KBM-7 (cell line): ENCODE measurements around the gene NEGR1.

Experiments
- DNase-seq: peaks from one replicate; pipeline ENCODE4 v3.0.0-alpha.2; 2015
- in situ Hi-C: fragments of 300-500 bp; cut with MboI; formaldehyde crosslinking; loops from 2 replicates; pipeline ENCODE4 v1.14.3; 2020; ENCODE audit warnings: low sequenced_read_pairs, low pct_unique_long_range_greater_than_20kb, mixed read lengths

Gene NEGR1

GRCh38 chr1:71413441-71414175 lies 868.7 kb downstream of the NEGR1 start:
- DNase-seq: no peak
- in situ Hi-C loops: no loop called here

DNA sequence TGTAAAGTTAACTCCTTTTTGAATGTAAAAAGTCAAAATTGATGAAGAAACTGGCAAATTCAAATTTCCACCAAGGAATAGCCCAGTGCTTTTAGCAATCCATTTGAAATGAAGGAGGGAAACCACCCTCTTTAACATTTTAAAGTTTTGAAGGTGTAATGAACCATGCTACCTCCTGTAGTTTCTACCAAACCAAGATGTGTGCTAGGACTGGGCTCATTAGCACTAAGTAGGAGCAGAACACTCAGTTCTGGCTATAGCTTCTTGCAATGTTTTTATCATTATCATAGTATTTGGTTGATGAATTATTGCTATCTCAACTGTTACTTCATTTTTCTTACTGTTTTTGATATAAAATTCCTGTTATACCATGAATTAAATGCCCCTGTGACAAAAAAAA lies 882.3 kb downstream of the NEGR1 start:
- in situ Hi-C loops: no loop called here
- no peak for DNase-seq

DNA sequence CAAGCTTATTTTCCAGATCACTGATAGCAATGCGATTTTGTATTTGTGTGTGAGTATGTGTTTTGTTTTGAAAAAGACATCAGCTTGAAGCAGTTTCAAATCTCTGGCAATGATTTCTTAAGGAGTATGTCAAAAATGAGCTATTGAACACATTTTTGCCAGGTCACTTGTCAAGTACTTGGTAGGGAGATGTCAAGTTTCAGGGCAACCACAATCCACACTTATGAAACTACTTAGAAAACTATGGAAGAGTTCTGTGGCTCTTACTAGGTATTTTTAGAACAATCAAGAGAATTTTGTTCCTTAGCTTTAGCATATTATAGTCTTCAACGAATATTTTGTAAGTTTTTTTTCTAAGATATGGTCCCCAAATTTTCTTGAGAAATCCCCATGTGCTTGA lies 882.7 kb downstream of the NEGR1 start:
- DNase-seq: no peak
- in situ Hi-C loops: no loop called here

DNA sequence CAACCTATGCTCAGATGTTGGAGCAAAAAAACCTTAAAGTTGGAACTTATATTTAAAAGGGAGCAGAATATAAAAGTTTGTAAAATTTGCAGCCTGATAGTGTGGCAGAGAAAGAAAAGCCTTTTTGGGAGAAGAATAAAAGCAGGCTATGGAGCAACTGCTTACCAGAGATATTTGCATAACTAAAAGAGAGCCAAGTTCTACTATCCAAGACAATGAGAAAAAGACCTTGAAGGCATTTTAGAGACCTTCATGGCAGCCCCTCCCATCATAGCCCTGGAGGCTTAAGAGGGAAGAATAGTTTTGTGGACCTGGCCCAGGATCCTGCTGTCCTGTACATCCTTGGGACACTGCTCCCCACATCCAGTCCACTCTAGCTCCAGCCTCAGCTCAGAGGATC lies 889.0 kb downstream of the NEGR1 start:
- in situ Hi-C loops: no loop called here
- DNase-seq: no peak

- peak; percentile 71 for DNase-seq
- in situ Hi-C loops: no loop called here
Observed at GRCh38 chr1:71390518-71390917, 891.8 kb downstream of the NEGR1 start.

DNA sequence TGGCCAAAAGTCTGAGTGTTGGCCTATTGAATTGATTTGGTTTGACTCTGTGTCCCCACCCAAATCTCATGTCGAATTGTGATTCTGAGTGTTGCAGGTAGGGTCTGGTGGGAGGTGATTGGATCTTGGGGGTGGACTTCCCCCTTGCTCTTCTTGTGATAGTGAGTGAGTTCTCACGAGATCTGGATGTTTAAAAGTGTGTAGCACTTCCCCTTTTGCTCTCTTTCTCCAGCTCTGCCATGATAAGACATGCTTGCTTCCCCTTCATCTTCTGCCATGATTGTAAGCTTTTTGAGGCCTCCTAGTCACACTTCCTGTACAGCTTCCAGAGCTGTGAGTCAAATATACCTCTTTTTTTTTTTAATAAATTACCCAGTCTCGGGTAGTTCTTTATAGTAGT lies 904.5 kb downstream of the NEGR1 start:
- peak; percentile 74 for DNase-seq
- in situ Hi-C loops: no loop called here

- in situ Hi-C loops: no loop called here
- no peak for DNase-seq
Observed at GRCh38 chr1:71372496-71372895, 909.8 kb downstream of the NEGR1 start.

DNA sequence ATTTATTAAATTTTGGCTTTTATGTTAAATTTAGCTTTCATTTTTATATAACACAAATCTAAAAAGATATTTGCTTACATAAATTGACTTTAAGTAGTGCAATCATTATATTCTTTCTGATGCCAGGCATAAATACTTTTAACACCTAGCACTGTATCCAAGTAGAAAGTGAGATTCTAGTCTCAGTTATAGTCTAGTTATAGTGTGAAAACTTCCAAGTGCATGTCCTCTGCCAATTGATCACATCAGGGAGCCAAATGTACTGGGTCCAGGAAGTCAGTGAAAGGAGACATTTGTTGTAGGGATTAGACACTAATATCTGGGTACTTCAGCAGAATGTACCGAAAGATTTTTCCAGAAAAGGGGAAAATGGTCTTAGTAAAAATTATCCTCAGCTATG lies 910.8 kb downstream of the NEGR1 start:
- in situ Hi-C loops: no loop called here

DNA sequence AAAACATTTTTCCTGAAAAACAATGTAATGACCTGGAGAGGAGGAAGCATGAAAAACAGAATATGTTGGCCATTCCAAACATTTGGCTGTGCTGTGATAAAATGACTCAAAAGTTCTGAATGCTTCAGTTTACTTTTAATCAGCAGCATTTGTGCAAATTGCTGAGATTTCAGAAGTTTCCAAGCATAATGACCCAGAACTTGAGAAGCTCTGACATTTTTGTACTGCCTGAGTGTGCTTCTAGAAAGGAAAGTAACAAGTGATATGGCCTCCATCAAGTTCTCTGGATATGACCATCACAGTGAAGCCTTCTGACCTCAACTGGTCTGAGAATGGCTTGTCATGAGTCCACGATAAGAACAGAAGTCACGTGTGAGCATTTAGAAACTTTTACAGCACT lies 918.1 kb downstream of the NEGR1 start:
- in situ Hi-C loops: no loop called here
- no peak for DNase-seq

More for the DNA sequence above, 910.8 kb downstream of the NEGR1 start:
- DNase-seq: no peak

DNA sequence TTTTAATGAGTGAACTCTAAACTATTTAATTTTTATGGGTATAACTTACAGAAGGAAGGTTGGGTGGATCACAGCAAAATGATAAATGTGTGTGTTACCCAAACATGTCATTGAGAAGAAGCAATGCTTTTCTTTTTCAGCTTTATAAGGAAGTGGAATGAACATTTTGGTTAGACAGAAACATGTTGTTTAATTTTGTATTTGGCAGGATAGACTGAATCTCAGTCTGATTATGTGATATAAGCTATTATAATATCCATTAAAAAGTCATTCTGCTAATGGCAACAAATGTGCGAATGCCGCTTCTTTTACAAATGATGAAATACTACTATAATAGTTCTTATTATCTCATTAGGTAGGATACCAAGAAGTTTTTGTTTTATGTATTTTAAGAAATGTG lies 919.6 kb downstream of the NEGR1 start:
- in situ Hi-C loops: no loop called here
- DNase-seq: no peak

- DNase-seq: no peak
Observed at GRCh38 chr1:71362076-71362475, 920.3 kb downstream of the NEGR1 start.

GRCh38 chr1:71357708-71358107 lies 924.6 kb downstream of the NEGR1 start:
- in situ Hi-C loops: no loop called here
- DNase-seq: no peak

More at GRCh38 chr1:71362076-71362475, 920.3 kb downstream of the NEGR1 start:
- in situ Hi-C loops: no loop called here

GRCh38 chr1:71351438-71351837 lies 930.9 kb downstream of the NEGR1 start:
- DNase-seq: no peak
- in situ Hi-C loops: no loop called here

DNA sequence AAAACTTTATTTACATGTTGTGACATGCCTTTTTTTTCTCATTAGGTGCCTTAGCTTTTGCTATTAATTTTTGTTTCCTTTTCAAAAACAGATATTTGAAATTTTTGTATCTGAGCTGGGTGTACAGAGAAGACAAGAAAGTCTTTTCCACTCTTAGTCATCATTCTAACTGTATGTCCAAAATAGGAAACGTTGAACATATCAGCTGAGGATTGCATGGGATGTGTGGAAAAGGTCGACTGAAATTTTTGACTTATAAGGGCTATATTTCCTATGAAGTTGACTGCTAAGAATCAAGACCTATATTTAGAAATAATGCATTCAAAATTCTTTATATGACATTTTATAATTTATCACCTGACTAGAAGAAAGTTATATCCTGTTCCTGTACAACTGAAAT lies 931.5 kb downstream of the NEGR1 start:
- no peak for DNase-seq
- in situ Hi-C loops: no loop called here

- in situ Hi-C loops: no loop called here
- no peak for DNase-seq
Observed at GRCh38 chr1:71350330-71350729, 932.0 kb downstream of the NEGR1 start.
